IPS-11a (cell line): Measurements from ENCODE around the gene ZNF20.
"Not testable (repeated sequence)": the region's sequence is repeated elsewhere in the genome, so short reads cannot be mapped to it uniquely, and the experiment has no call there.

ENCODE experiments used
- H3K4me3 ChIP-seq: one replicate; pipeline ENCODE4 v1.5.1; 2013; ENCODE audit warnings: low read depth, low read length, control low read depth

ZNF20 gene

DNA sequence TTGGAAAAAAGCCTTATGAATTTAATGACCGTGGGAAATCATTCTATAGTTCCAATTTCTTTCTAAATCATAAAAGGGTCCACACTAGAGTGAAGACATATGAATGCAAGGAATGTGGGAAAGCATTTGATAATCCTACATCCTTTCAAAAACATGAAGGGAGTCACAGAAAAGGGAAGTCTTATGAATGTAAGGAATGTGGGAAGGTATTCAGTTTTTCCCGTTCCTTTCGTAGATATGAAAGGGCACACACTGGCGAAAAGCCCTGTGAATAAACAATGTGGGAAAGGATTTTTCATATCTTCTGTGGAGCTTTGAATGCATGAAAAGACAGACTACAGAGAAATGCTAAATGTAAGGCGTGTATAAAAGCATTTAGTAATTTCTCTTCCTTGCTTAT is 27.0 kb downstream of the ZNF20 start:
- H3K4me3 ChIP-seq = no peak overlapping the region

- no peak overlapping the region for H3K4me3 ChIP-seq
Measured at GRCh38 chr19:12112701-12113100, 27.4 kb downstream of the ZNF20 start.

DNA sequence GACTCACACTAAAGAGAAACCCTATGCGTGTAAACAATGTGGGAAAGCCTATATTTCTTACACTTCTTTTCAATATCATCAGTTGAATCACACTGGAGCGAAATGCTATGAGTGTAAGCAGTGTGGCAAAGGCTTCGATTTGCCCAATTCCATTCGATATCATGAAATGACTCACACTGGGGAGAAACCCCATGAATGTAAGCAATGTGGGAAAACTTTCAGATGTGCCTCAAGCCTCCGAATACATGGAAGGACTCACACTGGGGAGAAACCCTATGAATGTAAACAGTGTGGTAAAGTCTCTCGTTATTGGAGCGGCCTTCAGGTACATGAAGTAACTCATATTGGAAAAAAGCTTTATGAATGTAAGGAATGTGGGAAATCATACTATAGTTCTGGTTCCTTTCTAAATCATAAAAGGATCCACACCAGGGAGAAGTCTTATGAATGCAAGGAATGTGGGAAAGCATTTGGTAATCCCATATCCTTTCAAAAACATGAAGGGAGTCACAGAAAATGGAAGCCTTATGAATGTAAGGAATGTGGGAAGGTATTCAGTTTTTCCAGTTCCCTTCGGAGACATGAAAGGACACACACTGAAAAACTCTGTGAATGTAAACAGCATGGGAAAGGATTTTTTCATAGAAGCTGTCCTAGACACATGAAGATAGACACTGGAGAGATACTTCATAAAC is 28.1 kb downstream of the ZNF20 start:
- no peak overlapping the region for H3K4me3 ChIP-seq

GRCh38 chr19:12111176-12111575 is 29.0 kb downstream of the ZNF20 start:
- H3K4me3 ChIP-seq = no peak overlapping the region

DNA sequence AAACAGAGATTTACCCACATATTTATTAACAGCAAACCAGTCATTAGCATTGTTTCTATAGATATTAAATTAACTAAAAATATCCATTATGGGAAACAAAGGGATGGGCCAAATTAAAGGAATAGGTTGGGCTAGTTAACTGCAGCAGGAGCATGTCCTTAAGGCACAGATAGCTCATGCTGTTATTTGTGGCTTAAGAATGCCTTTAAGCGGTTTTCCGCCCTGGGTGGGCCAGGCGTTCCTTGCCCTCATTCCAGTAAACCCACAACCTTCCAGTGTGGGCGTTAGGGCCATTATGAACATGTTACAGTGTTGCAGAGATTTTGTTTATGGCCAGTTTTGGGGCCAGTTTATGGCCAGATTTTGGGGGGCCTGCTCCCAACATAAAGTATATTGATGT is 36.2 kb downstream of the ZNF20 start:
- not testable (repeated sequence) for H3K4me3 ChIP-seq

GRCh38 chr19:12098040-12098439 is 42.1 kb downstream of the ZNF20 start:
- H3K4me3 ChIP-seq = no peak overlapping the region

DNA sequence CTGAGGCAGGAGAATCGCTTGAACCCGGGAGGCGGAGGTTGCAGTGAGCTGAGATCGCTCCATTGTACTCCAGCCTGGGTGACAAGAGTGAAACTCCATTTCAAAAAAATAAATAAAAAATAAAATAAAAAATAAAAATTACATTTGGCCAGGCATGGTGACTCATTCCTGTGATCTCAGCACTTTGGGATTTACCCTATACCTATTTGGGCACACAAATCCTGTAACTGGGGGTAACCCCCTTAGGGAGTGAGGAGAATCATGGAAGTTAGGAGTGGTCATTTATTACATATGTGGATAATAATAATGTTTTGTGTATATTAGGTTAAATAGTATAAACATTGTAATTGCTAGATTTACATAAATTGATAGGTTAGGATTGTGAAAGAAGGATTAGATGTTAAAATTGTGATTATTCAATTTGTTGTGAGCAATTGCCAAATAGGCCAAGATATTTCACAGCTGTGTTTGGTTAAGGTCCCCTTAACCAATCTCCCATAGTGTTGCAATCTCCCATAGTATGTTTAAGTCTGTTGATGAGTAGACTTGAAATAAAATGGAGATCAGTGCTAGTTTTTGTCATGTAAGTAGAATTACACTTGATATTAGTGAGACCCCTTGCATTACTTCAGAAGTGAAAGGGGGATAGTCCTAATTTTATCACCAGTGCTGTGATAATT is 44.9 kb downstream of the ZNF20 start:
- H3K4me3 ChIP-seq = no peak overlapping the region

GRCh38 chr19:12093777-12094176 is 46.4 kb downstream of the ZNF20 start:
- H3K4me3 ChIP-seq = no peak overlapping the region

GRCh38 chr19:12092956-12093355 is 47.2 kb downstream of the ZNF20 start:
- peak overlapping the region; percentile 89 for H3K4me3 ChIP-seq

DNA sequence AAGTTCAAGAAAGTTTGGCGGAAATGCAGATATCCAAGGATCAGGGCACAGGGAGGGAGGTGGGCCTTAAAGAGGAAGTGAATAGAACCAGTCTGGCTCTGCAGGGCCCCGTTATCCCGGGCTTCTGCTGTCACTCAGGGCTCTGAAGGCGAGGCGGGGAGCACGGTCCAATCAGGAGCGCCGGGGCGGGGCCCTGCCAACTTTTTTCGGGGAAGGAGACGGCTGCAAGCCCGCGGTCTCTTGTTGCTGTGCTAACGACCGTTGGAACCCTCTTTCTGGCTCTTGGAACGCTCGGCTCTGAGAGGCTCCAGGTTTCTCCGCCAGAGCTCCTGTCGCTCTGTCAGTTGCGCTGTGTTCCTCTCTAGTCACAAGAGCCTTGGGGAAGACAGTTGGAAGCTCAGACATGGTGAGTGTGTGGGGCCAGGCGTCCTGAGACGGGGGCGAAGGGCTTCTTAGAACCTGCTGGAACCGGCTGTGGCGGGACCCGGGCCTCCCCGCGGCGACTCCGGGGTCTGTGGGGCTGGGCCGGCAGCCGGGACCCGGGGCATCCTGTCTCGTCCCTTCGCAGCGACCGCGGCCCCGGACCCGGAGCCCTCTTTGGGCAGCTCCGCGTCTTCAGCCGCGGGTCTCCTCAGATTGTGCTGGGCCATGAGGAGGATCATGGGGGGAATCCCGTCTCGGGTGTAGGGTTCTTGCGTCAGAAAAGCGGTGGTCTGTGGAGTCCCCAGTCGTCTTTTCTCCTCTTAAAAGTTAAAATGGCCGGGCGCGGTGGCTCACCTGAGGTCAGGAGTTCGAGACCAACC is 47.9 kb downstream of the ZNF20 start:
- H3K4me3 ChIP-seq = peak overlapping the region; percentile 89

DNA sequence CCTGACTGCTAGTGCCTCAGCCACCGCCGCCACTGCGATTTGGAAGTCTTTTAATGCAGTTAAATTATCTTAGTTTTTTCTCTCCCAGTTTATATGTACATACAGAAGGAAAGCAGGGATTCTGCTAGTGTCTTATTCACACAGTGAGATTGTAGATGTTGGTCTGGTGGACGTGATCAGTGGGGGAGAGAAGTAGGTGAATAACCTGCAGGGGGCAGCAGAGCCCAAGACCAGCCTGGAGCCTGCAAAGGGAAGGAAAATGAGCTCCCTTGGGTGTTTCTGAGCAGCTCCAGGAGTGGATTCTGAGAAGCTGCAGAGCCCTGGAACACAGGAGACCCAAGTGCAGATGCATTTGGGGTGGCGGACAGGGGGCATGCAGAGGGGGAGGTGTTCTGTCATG is 49.3 kb downstream of the ZNF20 start:
- no peak overlapping the region for H3K4me3 ChIP-seq

DNA sequence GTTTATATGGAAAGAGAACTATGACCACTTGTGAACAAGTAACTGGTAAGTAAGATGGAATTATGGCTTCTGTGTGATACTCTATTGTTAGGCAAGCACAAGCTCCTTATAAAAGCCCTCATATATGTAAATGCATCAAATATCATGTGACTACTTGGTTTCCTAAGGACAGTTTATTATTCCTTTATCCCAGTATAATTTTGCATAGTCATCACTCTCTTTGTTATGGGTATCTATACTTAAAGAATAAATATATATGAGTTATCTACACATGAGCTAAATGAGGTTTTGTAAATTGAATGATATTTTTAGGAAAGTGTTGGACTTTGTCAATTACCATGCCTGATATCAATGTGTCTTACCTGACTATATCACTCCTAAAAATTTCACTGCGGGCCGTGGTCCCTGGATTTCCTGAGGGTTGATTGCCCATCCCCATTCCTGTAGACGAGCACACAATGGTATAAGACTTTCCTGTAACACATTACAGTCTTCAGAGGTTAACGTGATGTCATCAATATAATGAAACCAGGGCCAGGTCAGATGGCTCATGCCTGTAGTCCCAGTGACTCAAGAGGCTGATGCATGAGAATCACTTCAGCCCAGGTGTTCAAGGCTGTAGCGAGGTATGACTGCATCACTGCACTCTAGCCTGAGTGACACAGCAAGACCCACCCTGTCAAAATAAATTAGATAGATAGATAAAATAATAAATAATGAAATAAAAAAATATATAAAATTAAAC is 54.9 kb downstream of the ZNF20 start:
- no peak overlapping the region for H3K4me3 ChIP-seq

DNA sequence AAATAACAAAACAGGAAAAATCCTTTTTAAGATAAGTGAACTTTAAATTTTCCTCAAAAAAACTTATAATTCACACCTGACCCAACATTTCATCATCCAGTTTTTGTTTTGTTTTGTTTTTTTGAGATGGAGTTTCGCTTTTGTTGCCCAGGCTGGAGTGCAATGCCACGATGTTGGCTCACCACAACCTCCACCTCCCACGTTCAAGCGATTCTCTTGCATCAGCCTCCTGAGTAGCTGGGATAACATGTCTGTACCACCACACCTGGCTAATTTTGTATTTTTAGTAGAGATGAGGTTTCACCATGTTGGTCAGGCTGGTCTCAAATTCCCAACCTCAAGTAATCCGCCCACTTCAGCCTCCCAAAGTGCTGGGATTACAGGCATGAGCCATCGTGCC is 56.8 kb downstream of the ZNF20 start:
- H3K4me3 ChIP-seq = not testable (repeated sequence)
